GM06990 (cell line): ENCODE measurements around the gene PPL.
"Not testable (repeated sequence)": the region's sequence is repeated elsewhere in the genome, so short reads cannot be mapped to it uniquely, and the experiment has no call there.

Source experiments
- DNase-seq: peaks from one replicate; pipeline ENCODE4 v3.0.0-alpha.2; 2011; ENCODE audit not compliant: insufficient read length; ENCODE audit errors: extremely low read depth
- H3K27me3 ChIP-seq: replicated peaks from 2 replicates; pipeline ENCODE4 v1.6.0; 2011; ENCODE audit warnings: low read length; ENCODE audit not compliant: control insufficient read depth, insufficient read depth
- H3K36me3 ChIP-seq: 2 replicates; pipeline ENCODE4 v1.5.1; 2011; ENCODE audit warnings: low read length; ENCODE audit not compliant: control insufficient read depth, insufficient read depth
- H3K4me3 ChIP-seq: replicated peaks from 2 replicates; pipeline ENCODE4 v1.5.1; 2011; ENCODE audit warnings: low read depth, mild to moderate bottlenecking, control low read depth, low read length
- CTCF ChIP-seq: IDR thresholded peaks from 2 replicates; pipeline ENCODE4 v1.5.1; 2011; ENCODE audit warnings: low read length, control low read depth, mild to moderate bottlenecking, inconsistent platforms; ENCODE audit not compliant: insufficient read depth, poor library complexity, severe bottlenecking

Gene PPL

GRCh38 chr16:4970010-4970409 lies 33.1 kb upstream of the PPL start:
- no peaks in the 10 kb centered on the region for H3K36me3 ChIP-seq
- DNase-seq, result no peak
- H3K27me3 ChIP-seq, result no peaks in the 10 kb centered on the region; the same call in 1 of the 2 replicates
- no peak for TF ChIP-seq CTCF
- H3K4me3 ChIP-seq, result no peak overlapping the region

DNA sequence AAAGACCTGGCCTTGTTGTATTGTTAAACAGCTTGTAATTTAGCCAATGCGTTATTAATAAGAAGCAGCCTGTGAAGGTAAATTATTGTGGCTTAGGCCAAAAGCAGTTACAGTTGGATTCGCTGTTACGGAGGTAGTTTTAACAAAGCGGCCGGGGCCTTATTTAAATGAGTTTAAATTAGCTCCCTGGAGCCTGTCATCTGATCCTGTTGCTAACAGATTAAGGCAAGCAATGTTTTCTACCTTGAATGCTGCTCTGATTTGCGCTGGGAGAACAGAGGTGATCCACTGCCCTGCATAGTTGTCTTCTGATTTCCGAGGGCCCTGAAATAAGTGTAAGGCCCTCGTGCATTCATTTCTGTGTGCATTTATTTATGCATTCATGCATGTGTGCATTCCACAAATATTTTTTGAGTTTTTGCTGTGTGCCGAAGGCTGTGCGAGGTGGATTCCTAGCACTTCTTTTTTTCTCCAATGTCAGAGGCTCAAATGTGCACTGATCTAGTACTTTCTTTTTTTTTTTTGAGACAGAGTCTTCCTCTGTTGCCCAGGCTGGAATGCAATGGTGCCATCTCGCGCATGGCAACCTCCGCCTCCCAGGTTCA lies 32.0 kb upstream of the PPL start:
- no peak for DNase-seq
- Histone ChIP-seq H3K4me3 (no peak overlapping the region), H3K36me3 (no peaks in the 10 kb centered on the region), H3K27me3 (no peaks in the 10 kb centered on the region; the same call in 1 of the 2 replicates)
- no peak for TF ChIP-seq CTCF

DNA sequence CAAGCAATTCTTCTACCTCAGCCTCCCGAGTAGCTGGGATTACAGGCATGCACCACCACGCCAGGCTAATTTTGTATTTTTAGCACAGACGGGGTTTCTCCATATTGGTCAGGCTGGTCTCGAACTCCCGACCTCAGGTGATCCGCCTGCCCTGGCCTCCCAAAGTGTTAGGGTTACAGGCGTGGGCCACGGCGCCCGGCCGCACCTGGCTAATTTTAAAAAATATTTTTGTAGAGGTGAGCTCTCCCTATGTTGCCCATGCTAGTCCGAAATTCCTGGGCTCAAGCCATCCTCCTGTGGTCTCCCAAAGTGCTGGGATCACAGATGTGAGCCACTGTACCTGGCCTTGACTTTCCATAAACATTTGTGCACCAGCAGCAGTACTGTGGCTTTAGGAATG lies 31.3 kb upstream of the PPL start:
- H3K4me3 ChIP-seq, DNase-seq, H3K36me3 ChIP-seq, H3K27me3 ChIP-seq: not testable (repeated sequence)

GRCh38 chr16:4966736-4967453 lies 29.9 kb upstream of the PPL start:
- TF ChIP-seq CTCF, result no peak
- H3K27me3 ChIP-seq, result no peaks in the 10 kb centered on the region; the same call in 1 of the 2 replicates
- DNase-seq, result no peak
- no peaks in the 10 kb centered on the region for H3K36me3 ChIP-seq
- H3K4me3 ChIP-seq, result no peak overlapping the region

GRCh38 chr16:4963527-4963926 lies 26.6 kb upstream of the PPL start:
- H3K36me3 ChIP-seq, result not testable (repeated sequence)

GRCh38 chr16:4962716-4963115 lies 25.8 kb upstream of the PPL start:
- Histone ChIP-seq H3K4me3 (no peak overlapping the region), H3K27me3 (no peaks in the 10 kb centered on the region; the same call in 1 of the 2 replicates), H3K36me3 (no peaks in the 10 kb centered on the region)
- no peak for TF ChIP-seq CTCF
- DNase-seq, result no peak

More at GRCh38 chr16:4963527-4963926, 26.6 kb upstream of the PPL start:
- H3K27me3 ChIP-seq, H3K4me3 ChIP-seq, DNase-seq: not testable (repeated sequence)
